Psoas muscle (tissue), 8 donors: ENCODE measurements around the gene CPNE7. TPM values are rescaled to one million over a fixed set of nuclear protein-coding genes. Genes with fewer than 3 reads are reported as not detected.

Experiments
- ATAC-seq, 4 donors: fragments of 200-7000 bp; cut with Tn5 transposase; one replicate each; pipeline ENCODE4 v1.9.1; 2020; ENCODE audit warnings: moderate library complexity in 3 of 4, mild to moderate bottlenecking in 2 of 4
- DNase-seq, 2 donors: peaks; one replicate each; pipeline ENCODE4 v3.0.0-alpha.2; 2020
- H3K27ac ChIP-seq: fragments of 200-600 bp; one replicate; pipeline ENCODE4 v1.8.0; 2022
- H3K27me3 ChIP-seq, 3 donors: fragments of 200-600 bp in 1 of 3; one replicate each; pipeline versions ENCODE4 v1.6.1 to v1.8.0; 2013 to 2022; ENCODE audit warnings: low read length in 2 of 3, mild to moderate bottlenecking in 2 of 3, moderate library complexity in 1 of 3; ENCODE audit not compliant: insufficient read depth in 3 of 3
- H3K36me3 ChIP-seq, 2 donors: fragments of 200-600 bp in 1 of 2; one replicate each; pipeline versions ENCODE4 v1.6.1 to v1.8.0; 2013 to 2022; ENCODE audit warnings: low read depth in 1 of 2, mild to moderate bottlenecking in 1 of 2, moderate library complexity in 1 of 2; ENCODE audit not compliant: insufficient read depth in 1 of 2
- H3K4me1 ChIP-seq: fragments of 200-600 bp; one replicate; pipeline ENCODE4 v1.8.0; 2022
- H3K4me3 ChIP-seq: fragments of 200-600 bp; one replicate; pipeline ENCODE4 v1.8.0; 2022; ENCODE audit warnings: mild to moderate bottlenecking
- H3K9me3 ChIP-seq: fragments of 200-600 bp; one replicate; pipeline ENCODE4 v1.8.0; 2022
- WGBS, 3 donors: extraction: QIAGEN DNeasy Blood & Tissue Kit; methylation state at CpG; one replicate each; pipeline versions ENCODE4 v1.1.6 to v1.1.7; 2013; 5-methylcytosine and 5-hydroxymethylcytosine counted together
- intact Hi-C, 2 donors: fragments of 100-400 bp; cut with DNase I; formaldehyde crosslinking; loops; one replicate each; pipeline versions ENCODE4 v1.11.0 to v1.14.2; 2022
- polyA plus RNA-seq, 3 donors: library from polyadenylated mRNA; stranded (reverse); fragments of 200-250 nt; gene quantifications; one replicate each; pipeline ENCODE4 v1.2.3, GENCODE V29; 2013
- total RNA-seq, 4 donors: library from RNA; stranded (reverse); fragmentation: NEBNext Ultra II Directional in 2 of 4; extraction: Animal tissue kit (Norgen Biotek cat#: 25700) in 2 of 4; gene quantifications; one replicate each; pipeline versions ENCODE4 v1.2.1 to v1.2.4, GENCODE V29; 2021 to 2023
- TF ChIP-seq, protein P1 (sequence below): fragments of 200-600 bp; IDR thresholded peaks from one replicate; pipeline ENCODE4 v1.8.0; 2022; ENCODE audit warnings: antibody characterized with exemption
- donor health status: healthy with polysubstance abuse.
- donor health status: DM: no; HTN: no; CAD: no; lungs with moderate emphysema.
- donor health status: Bipolar disorder and iron deficiency.
- donor health status: healthy.
- donor health status: DM: yes; HTN: yes; CAD: no.
- donor health status: DM: no; HTN: no; CAD: no.
- donor health status: DM: no; HTN: no; CAD: no.
- donor health status: DM: yes; HTN: yes; CAD: no.

Gene CPNE7
- total and polyA plus RNA-seq, 7 donors: 0.08 to 0.21 TPM; not detected in 5

DNA sequence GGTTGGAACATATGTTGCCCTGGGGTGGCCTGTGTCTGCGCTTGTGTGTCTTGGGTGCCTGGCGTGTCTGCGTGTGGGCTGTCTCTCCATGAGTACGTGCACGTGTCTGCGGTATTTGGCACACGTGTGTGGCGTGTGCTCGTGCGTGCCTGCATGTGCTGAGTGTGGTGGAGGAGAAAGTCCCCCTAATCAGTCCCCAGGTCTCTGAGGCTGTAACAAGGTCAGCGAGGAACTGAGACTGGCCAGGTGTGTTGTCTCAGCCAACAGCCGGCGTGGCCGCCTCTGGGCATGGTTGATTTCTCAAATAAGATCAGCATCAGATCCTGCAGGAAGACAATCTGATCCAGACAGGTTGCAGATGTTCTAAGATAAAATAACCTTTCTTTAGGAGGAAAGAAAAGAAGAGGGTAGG is 3.5 kb upstream of the CPNE7 start:
- H3K4me3 ChIP-seq: no peak overlapping the region
- no peaks in the 10 kb centered on the region for H3K36me3 ChIP-seq
- intact Hi-C loops: loop anchor here in 1 of 2 donors (10.0 kb wide), 1 partner anchor 63 kb away; no protein-coding TSS in a partner anchor
- no peaks in the 10 kb centered on the region for H3K4me1 ChIP-seq
- no peaks in the 10 kb centered on the region for H3K9me3 ChIP-seq
- no peak for DNase-seq
- TF ChIP-seq, protein P1, sequence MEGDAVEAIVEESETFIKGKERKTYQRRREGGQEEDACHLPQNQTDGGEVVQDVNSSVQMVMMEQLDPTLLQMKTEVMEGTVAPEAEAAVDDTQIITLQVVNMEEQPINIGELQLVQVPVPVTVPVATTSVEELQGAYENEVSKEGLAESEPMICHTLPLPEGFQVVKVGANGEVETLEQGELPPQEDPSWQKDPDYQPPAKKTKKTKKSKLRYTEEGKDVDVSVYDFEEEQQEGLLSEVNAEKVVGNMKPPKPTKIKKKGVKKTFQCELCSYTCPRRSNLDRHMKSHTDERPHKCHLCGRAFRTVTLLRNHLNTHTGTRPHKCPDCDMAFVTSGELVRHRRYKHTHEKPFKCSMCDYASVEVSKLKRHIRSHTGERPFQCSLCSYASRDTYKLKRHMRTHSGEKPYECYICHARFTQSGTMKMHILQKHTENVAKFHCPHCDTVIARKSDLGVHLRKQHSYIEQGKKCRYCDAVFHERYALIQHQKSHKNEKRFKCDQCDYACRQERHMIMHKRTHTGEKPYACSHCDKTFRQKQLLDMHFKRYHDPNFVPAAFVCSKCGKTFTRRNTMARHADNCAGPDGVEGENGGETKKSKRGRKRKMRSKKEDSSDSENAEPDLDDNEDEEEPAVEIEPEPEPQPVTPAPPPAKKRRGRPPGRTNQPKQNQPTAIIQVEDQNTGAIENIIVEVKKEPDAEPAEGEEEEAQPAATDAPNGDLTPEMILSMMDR: no peak
- peaks cover 0 to 58% (median 18%) of the 10 kb centered on the region in 3 donors for H3K27me3 ChIP-seq
- 41 to 50% (median 42%) methylated on average over 14 of the region's 14 CpGs for WGBS, 3 donors
- no peak for ATAC-seq
- no peak overlapping the region for H3K27ac ChIP-seq

DNA sequence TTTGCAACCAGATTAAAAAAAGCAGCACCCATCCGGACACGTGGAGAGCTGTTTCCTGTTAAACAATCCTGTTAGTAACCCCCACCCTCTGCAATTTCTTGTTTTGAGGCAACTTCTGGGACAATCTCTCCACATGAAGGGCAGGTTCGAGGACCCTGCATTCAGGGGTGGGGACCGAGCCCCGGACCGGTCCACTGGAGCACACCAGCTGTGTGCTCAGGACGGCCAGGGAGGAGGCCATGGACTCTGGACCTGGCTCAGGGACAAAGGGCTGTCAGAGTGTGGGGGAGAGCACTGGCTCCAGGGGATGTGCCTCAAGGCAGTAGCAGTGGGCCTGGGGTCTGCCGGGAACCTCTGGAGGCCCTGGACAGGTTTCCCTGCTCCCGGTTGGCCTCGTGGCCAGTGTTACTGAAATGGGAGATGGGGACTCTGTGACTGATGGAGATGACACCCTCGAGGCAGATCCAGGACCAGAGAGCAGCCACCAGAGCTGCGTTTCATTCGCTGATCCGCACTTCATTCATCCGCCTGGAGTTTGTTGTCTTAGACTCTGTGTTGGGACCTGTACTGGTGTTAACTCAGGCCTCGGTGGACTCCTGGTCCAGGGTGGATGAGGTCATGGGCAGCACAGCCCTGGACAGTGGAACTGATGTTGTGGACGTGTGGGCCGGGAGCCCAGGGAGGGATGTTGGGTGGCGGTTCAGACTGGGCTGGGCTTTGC is 2.9 kb upstream of the CPNE7 start:
- Histone ChIP-seq H3K36me3 (no peaks in the 10 kb centered on the region), H3K27me3 (peaks cover 0 to 64% (median 23%) of the 10 kb centered on the region in 3 donors), H3K27ac (no peak overlapping the region), H3K4me1 (no peaks in the 10 kb centered on the region), H3K4me3 (no peak overlapping the region), H3K9me3 (no peaks in the 10 kb centered on the region)
- 70 to 72% (median 72%) methylated on average over 19 of the region's 19 CpGs for WGBS, 3 donors
- DNase-seq (peak in 1 of 2 donors; percentile 13), ATAC-seq (no peak)
- TF ChIP-seq, protein P1: no peak
- intact Hi-C loops: loop anchor here in 1 of 2 donors (10.0 kb wide), 1 partner anchor 62 kb away; no protein-coding TSS in a partner anchor

DNA sequence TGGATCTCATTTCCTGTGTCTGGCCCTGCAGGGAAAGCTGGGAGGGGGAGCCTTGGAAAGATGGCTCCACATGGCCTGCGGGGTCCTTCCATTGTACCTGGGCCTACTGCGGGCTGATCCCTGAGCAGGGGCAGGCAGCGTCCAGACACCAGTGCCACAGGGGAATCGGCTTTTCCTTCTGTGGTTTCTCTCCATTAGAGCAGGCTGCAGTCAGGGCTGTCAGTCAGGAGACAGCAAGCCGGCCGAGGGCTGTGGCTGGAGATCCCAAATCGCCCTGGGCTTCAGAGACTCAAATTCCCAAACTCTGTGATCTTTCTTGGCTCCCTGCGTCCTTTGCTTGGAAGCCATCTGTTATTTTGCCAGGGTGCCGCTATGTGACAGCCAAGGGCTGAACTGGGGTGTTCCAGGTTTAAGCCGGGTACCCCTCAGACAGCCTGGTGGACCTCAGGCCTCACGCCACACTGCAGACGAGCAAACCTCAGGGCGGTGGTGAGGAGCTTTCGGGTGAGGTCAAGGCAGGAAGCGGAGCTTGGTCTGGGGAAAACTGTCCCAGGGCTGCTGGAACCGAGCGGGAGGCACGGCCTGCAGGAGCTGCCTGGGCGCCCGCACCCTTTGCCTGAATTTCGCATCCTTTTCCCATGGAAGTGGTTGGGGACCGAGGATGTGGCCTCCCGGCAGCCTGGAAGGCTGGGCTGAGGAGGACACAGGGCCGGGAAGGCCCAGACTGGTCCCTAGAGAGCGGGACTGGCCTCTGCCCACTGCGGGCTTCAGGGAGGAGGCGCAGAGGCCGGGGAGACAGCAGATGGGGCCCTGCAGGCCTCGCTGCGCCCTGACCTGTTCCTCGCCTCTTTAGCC is 1.5 kb upstream of the CPNE7 start:
- H3K27me3 ChIP-seq: peaks cover 0 to 70% (median 23%) of the 10 kb centered on the region in 3 donors
- ATAC-seq: peak in 1 of 4 donors; percentile 11
- intact Hi-C loops: loop anchor here in 1 of 2 donors (10.0 kb wide), 1 partner anchor 61 kb away; no protein-coding TSS in a partner anchor

DNA sequence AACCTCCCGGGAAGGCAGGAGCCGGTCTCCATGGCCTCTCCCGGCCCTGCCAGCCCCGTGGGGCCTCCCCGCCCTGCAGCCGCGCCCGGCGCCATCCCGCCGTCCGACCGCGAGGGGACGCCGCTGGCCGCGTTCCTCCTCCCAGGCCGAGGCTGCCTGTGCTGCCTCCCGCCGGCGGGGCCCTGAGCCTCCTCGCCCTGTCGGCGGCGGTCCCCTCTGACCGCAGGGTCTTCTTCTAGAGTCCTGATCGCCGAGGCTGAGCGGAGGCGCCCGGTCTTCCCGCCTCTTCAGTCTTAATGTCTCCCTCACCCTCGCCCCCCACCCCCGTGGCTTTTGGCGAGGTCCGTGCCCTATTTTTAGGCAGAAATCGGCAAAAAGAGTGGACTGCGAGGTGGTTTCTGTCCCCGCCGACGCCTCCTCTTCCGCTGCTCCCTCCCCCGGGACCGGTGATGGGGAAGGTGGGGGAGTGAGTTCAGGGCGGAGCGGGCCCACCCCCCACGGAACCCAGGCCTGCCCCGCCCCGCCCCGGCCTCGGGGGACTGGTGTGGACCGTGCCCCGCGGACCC is 794 bp upstream of the CPNE7 start:
- peaks cover 0 to 67% (median 23%) of the 10 kb centered on the region in 3 donors for H3K27me3 ChIP-seq
- no peaks in the 10 kb centered on the region for H3K36me3 ChIP-seq
- peak in 3 of 4 donors; percentile 44 to 62 (median 59) for ATAC-seq
- intact Hi-C loops: loop anchor here in 1 of 2 donors (10.0 kb wide), 1 partner anchor 60 kb away; no protein-coding TSS in a partner anchor
- TF ChIP-seq, protein P1: peak; percentile 41
- H3K4me1 ChIP-seq: no peaks in the 10 kb centered on the region
- H3K9me3 ChIP-seq: no peaks in the 10 kb centered on the region
- WGBS, 3 donors: 3% methylated on average over 29 to 55 of the region's 55 CpGs
- no peak overlapping the region for H3K27ac ChIP-seq
- peak overlapping the region; percentile 47 for H3K4me3 ChIP-seq
- DNase-seq: peak in 1 of 2 donors; percentile 58

More for the DNA sequence above, 1.5 kb upstream of the CPNE7 start:
- WGBS, 3 donors: 60 to 69% (median 61%) methylated on average over 30 to 31 of the region's 31 CpGs
- peak in 1 of 2 donors; percentile 5 for DNase-seq
- no peak overlapping the region for H3K27ac ChIP-seq
- TF ChIP-seq, protein P1: no peak
- H3K4me1 ChIP-seq: no peaks in the 10 kb centered on the region
- H3K4me3 ChIP-seq: peak overlapping the region; percentile 47
- no peaks in the 10 kb centered on the region for H3K36me3 ChIP-seq
- no peaks in the 10 kb centered on the region for H3K9me3 ChIP-seq
